Stimulated activated naive CD4-positive, alpha-beta T cell treated with Interleukin-2 at 50 U/mL for 16 hours (primary cell): ENCODE data around the gene GNG8.

ENCODE experiments used
- DNase-seq: peaks from one replicate; lab custom pipeline; 2025; lab: John Stamatoyannopoulos, UW

The GNG8 gene

GRCh38 chr19:46635920-46636761 lies at the start of gene GNG8:
GNG8 (minus strand) TSS chr19:46636202; CDS start chr19:46634682, 1,520 bp downstream.
- DNase-seq: peak; percentile 21

- DNase-seq: no peak
Observed at GRCh38 chr19:46685189-46685588, 49.2 kb upstream of the GNG8 start.

GRCh38 chr19:46678110-46678732 lies 42.2 kb upstream of the GNG8 start:
- DNase-seq: peak; percentile 43

- no peak for DNase-seq
Observed at GRCh38 chr19:46674416-46675178, 38.6 kb upstream of the GNG8 start.

- DNase-seq: no peak
Observed at GRCh38 chr19:46670813-46671212, 34.8 kb upstream of the GNG8 start.

- DNase-seq: no peak
Observed at GRCh38 chr19:46668662-46669061, 32.7 kb upstream of the GNG8 start.

- DNase-seq: no peak
Observed at GRCh38 chr19:46665072-46665471, 29.1 kb upstream of the GNG8 start.

GRCh38 chr19:46661735-46662592 lies 26.0 kb upstream of the GNG8 start:
- DNase-seq: peak; percentile 68

GRCh38 chr19:46661020-46661731 lies 25.2 kb upstream of the GNG8 start, which contains the start of gene DACT3:
DACT3 (minus strand) TSS chr19:46661182; CDS start chr19:46661064, 118 bp downstream.
- DNase-seq: peak; percentile 100

GRCh38 chr19:46660551-46661019 lies 24.6 kb upstream of the GNG8 start:
- DNase-seq: no peak

GRCh38 chr19:46660008-46660517 lies 24.1 kb upstream of the GNG8 start:
- DNase-seq: no peak

GRCh38 chr19:46659151-46660007 lies 23.4 kb upstream of the GNG8 start:
- DNase-seq: no peak

- DNase-seq: no peak
Observed at GRCh38 chr19:46656541-46656940, 20.5 kb upstream of the GNG8 start.

GRCh38 chr19:46654621-46655152 lies 18.7 kb upstream of the GNG8 start:
- no peak for DNase-seq

GRCh38 chr19:46650445-46650844 lies 14.4 kb upstream of the GNG8 start:
- DNase-seq: no peak

- DNase-seq: no peak
Observed at GRCh38 chr19:46648961-46649960, 13.3 kb upstream of the GNG8 start.

- DNase-seq: no peak
Observed at GRCh38 chr19:46648060-46648960, 12.3 kb upstream of the GNG8 start.
